ENCODE data around the gene C2orf92.

C2orf92 gene

GRCh38 chr2:97750017-97750416 lies 80.5 kb downstream of the C2orf92 start:
- DNase-seq, result no peak

- no peak for DNase-seq
Observed at GRCh38 chr2:97751752-97752151, 82.2 kb downstream of the C2orf92 start.

Measured in suppressor macrophage treated with lipopolysaccharide for 4 hours (primary cell).